Endothelial cell of umbilical vein (primary cell): ENCODE data around the gene CAMP. TPM values are rescaled to one million over a fixed set of nuclear protein-coding genes. Genes with fewer than 3 reads are reported as not detected.

Experiments used
- BruUV-seq: library from RNA; stranded (reverse); fragments of 400-500 nt; replicated peaks from 2 replicates; lab custom pipeline; 2021; lab: Mats Ljungman, UMichigan
- CTCF ChIA-PET: fragments of 300-600, 350-600 bp; sonication (Branson Sonifier 250); formaldehyde crosslinking; loops from one replicate; lab custom pipeline; 2021; ENCODE audit warnings: antibody characterized with exemption, inconsistent platforms; lab: Charles Lee
- POLR2A ChIA-PET: fragments of 300-600, 350-600 bp; sonication (Branson Sonifier 250); formaldehyde crosslinking; loops from one replicate; lab custom pipeline; 2021; ENCODE audit warnings: antibody characterized with exemption, inconsistent platforms; lab: Charles Lee
- DNase-seq: peaks from one replicate; pipeline ENCODE4 v3.0.0-alpha.2; 2011; ENCODE audit warnings: low read depth, low spot score
- FAIRE-seq: peaks from 2 replicates; lab custom pipeline; 2011; peaks lifted over from hg19 to GRCh38; lab: Jason Lieb, UNC
- H2AFZ ChIP-seq: 2 replicates; pipeline ENCODE4 v1.6.0; 2012; ENCODE audit warnings: low read depth, low read length, control low read depth, inconsistent platforms
- H3K27ac ChIP-seq: 2 replicates; pipeline ENCODE4 v1.5.1; 2011; ENCODE audit warnings: low read depth, mild to moderate bottlenecking, control low read depth, low read length, moderate library complexity; ENCODE audit not compliant: insufficient read depth
- H3K27me3 ChIP-seq, 2 experiments: 2 replicates each; pipeline versions ENCODE4 v1.6.0 to v1.6.1; 2011; ENCODE audit warnings: low read length in 2 of 2, mixed read lengths in 1 of 2; ENCODE audit not compliant: control insufficient read depth in 2 of 2, insufficient read depth in 2 of 2
- H3K36me3 ChIP-seq, 2 experiments: 2 replicates in 1 of 2; 3 replicates in 1 of 2; pipeline ENCODE4 v1.5.1; 2011; ENCODE audit warnings: low read length in 2 of 2, mild to moderate bottlenecking in 1 of 2, moderate library complexity in 1 of 2; ENCODE audit not compliant: control insufficient read depth in 2 of 2, insufficient read depth in 2 of 2; ENCODE audit errors: extremely low read depth in 1 of 2
- H3K4me1 ChIP-seq: 3 replicates; pipeline ENCODE4 v1.5.1; 2011; ENCODE audit warnings: mild to moderate bottlenecking, low read length; ENCODE audit not compliant: control insufficient read depth, insufficient read depth; ENCODE audit errors: extremely low read depth
- H3K4me2 ChIP-seq: 2 replicates; pipeline ENCODE4 v1.6.1; 2011; ENCODE audit warnings: low read length, control low read depth, mixed read lengths; ENCODE audit not compliant: insufficient read depth
- H3K4me3 ChIP-seq, 3 experiments: fragments of 200-600 bp in 1 of 3; sonication (generic), shearing (Covaris generic) in 1 of 3; replicated peaks in 1 of 3; 2 replicates each; pipeline ENCODE4 v1.5.1; 2011 to 2016; ENCODE audit warnings: control low read depth in 3 of 3, low read length in 3 of 3, mild to moderate bottlenecking in 2 of 3, inconsistent platforms in 1 of 3, low read depth in 1 of 3, moderate library complexity in 1 of 3; ENCODE audit not compliant: insufficient read depth in 1 of 3
- H3K79me2 ChIP-seq: 2 replicates; pipeline ENCODE4 v1.6.0; 2012; ENCODE audit warnings: low read length, inconsistent platforms; ENCODE audit not compliant: control insufficient read depth, insufficient read depth
- H3K9ac ChIP-seq: replicated peaks from 2 replicates; pipeline ENCODE3; 2011; ENCODE audit warnings: low read length, control low read depth; ENCODE audit not compliant: insufficient read depth; ENCODE audit errors: extremely low read depth
- H3K9me1 ChIP-seq: replicated peaks from 3 replicates; pipeline ENCODE4 v1.6.0; 2011; ENCODE audit warnings: mild to moderate bottlenecking, low read length; ENCODE audit not compliant: control insufficient read depth, insufficient read depth; ENCODE audit errors: extremely low read depth
- H3K9me3 ChIP-seq: replicated peaks from 2 replicates; pipeline ENCODE4 v1.5.1; 2012; ENCODE audit warnings: low read length, inconsistent platforms; ENCODE audit not compliant: control insufficient read depth, insufficient read depth
- H4K20me1 ChIP-seq: replicated peaks from 2 replicates; pipeline ENCODE3; 2011; ENCODE audit warnings: mild to moderate bottlenecking, low read length; ENCODE audit not compliant: control insufficient read depth, insufficient read depth; ENCODE audit errors: extremely low read depth
- CTCF ChIP-seq, 2 donors: IDR thresholded peaks; 1 replicate in 1 of 2; 2 replicates in 1 of 2; pipeline ENCODE4 v1.5.1; 2011; ENCODE audit warnings: low read length in 2 of 2, mild to moderate bottlenecking in 2 of 2, moderate library complexity in 2 of 2, control low read depth in 1 of 2, inconsistent platforms in 1 of 2, low read depth in 1 of 2; ENCODE audit not compliant: insufficient read depth in 1 of 2; ENCODE audit errors: extremely low read depth in 1 of 2
- EZH2 ChIP-seq: IDR thresholded peaks from 2 replicates; pipeline ENCODE4 v1.6.1; 2012; ENCODE audit warnings: borderline replicate concordance, low read depth, mild to moderate bottlenecking, moderate library complexity, low read length, inconsistent platforms; ENCODE audit not compliant: severe bottlenecking
- FOS ChIP-seq: IDR thresholded peaks from 2 replicates; pipeline ENCODE4 v1.6.1; 2011; ENCODE audit warnings: mild to moderate bottlenecking, low read length, moderate library complexity, borderline replicate concordance; ENCODE audit not compliant: insufficient read depth
- GATA2 ChIP-seq: IDR thresholded peaks from 2 replicates; pipeline ENCODE4 v1.7.0; 2011; ENCODE audit warnings: low read depth, mild to moderate bottlenecking, moderate library complexity, mixed read lengths, low read length; ENCODE audit not compliant: insufficient read length, insufficient read depth
- JUN ChIP-seq: IDR thresholded peaks from 2 replicates; pipeline ENCODE4 v1.6.1; 2011; ENCODE audit warnings: borderline replicate concordance, low read depth; ENCODE audit not compliant: insufficient read length, insufficient read depth
- MAX ChIP-seq: IDR thresholded peaks from 2 replicates; pipeline ENCODE4 v1.6.1; 2011; ENCODE audit not compliant: insufficient read depth, insufficient read length
- MYC ChIP-seq: IDR thresholded peaks from one replicate; pipeline ENCODE4 v1.6.1; 2011; ENCODE audit warnings: mild to moderate bottlenecking, low read depth, low read length
- POLR2A ChIP-seq: IDR thresholded peaks from 2 replicates; pipeline ENCODE4 v1.6.1; 2012; ENCODE audit warnings: low read depth, mild to moderate bottlenecking, control low read depth, low read length
- POLR2AphosphoS5 ChIP-seq: IDR thresholded peaks from 2 replicates; pipeline ENCODE4 v1.6.1; 2012; ENCODE audit warnings: low read depth, mild to moderate bottlenecking, control low read depth, low read length, moderate library complexity; ENCODE audit not compliant: insufficient read depth
- dilution Hi-C: fragments of 300-500 bp; cut with MboI; formaldehyde crosslinking; loops from one replicate; pipeline ENCODE4 v1.15.0; 2019; ENCODE audit warnings: low sequenced_read_pairs; ENCODE audit not compliant: extremely low pct_ligation_motif_present
- intact Hi-C: fragments of 100-400 bp; cut with micrococcal nuclease; formaldehyde crosslinking; loops from one replicate; pipeline ENCODE4 v1.10.0; 2022
- polyA plus RNA-seq, 4 experiments: library from polyadenylated mRNA; depleted of rRNA in 3 of 4; stranded (reverse) in 3 of 4; unstranded in 1 of 4; fragments of >200 nt; gene quantifications; 2 replicates each; pipeline versions ENCODE4 v1.2.1 to v1.2.3, GENCODE V29; 2011 to 2012; ENCODE audit warnings: missing spikeins in 1 of 4
- total RNA-seq: library from RNA; stranded (reverse); gene quantifications from 2 replicates; pipeline ENCODE4 v1.2.3, GENCODE V29; 2021

Gene CAMP
- total and polyA plus RNA-seq, 2 donors (not counting 3 experiments of a cell fraction or from before 2014, with no cell fraction given) = not detected

GRCh38 chr3:48187301-48187578, 36.1 kb upstream of the CAMP start:
- H3K4me1 ChIP-seq = peaks cover 5% of the 10 kb centered on the region
- ChIA-PET POLR2A (no interaction called here), CTCF (interaction anchor here (1.2 to 3.0 kb wide), 3 partner anchors 18 to 249 kb away, joined by 4 to 30 read pairs (median 5); no protein-coding TSS in a partner anchor)

More at GRCh38 chr3:48187301-48187578, 36.1 kb upstream of the CAMP start:
- peak overlapping the region; percentile 65 for H3K9ac ChIP-seq
- peak overlapping the region; percentile 76 for H2AFZ ChIP-seq
- H3K4me2 ChIP-seq = peak overlapping the region; percentile 84
- H4K20me1 ChIP-seq = no peaks in the 10 kb centered on the region
- dilution Hi-C loops (no loop called here), intact Hi-C loops (no loop called here)
- H3K9me3 ChIP-seq = no peaks in the 10 kb centered on the region
- peaks cover 52% of the 10 kb centered on the region for H3K79me2 ChIP-seq
- H3K4me3 ChIP-seq = peak overlapping the region; percentile 68 to 85 (median 72)
- no TSS peak for BruUV-seq
- H3K27me3 ChIP-seq = no peaks in the 10 kb centered on the region
- no peak for FAIRE-seq
- no peaks in the 10 kb centered on the region for H3K9me1 ChIP-seq
- DNase-seq = peak; percentile 37
- no peak for TF ChIP-seq FOS
- TF ChIP-seq EZH2 = no peak
- TF ChIP-seq POLR2AphosphoS5 = no peak
- no peak for TF ChIP-seq CTCF (IDR thresholded peaks at IDR 0.05; ENCODE audit: extremely low read depth in 1 of 2, insufficient read depth in 1 of 2, low read depth in 1 of 2, low read length in 2 of 2)
- TF ChIP-seq JUN = no peak
- TF ChIP-seq POLR2A = no peak
- TF ChIP-seq GATA2 = no peak
- no peak for TF ChIP-seq MYC
- no peak for TF ChIP-seq MAX
- peak overlapping the region; percentile 34 for H3K27ac ChIP-seq
- H3K36me3 ChIP-seq = peaks cover 8 to 11% of the 10 kb centered on the region in 2 experiments
